Limb (tissue), 2 donors: Measurements from ENCODE around the gene CCDC47.

Source experiments
- DNase-seq, 2 donors: peaks; one replicate each; pipeline ENCODE4 v3.0.0-alpha.2; 2016; ENCODE audit errors: extremely low spot score in 2 of 2

CCDC47 gene

DNA sequence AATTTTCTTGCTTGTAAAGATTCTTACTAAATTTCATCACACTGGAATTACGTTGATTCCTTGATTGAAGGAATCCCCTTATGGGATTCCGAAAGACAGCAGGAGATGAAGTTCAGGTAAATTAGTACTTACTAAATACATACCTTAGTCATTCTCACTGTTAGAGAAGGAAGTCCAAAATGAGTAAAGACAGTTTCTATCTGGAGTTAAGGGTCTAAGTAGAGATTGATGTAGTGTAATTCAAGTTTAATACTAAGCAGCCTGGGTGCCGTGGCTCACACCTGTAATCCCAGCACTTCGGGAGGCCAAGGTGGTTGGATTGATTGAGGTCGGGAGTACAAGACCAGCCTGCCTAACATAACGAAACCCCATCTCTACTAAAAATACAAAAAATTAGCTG, 10.1 kb upstream of the CCDC47 start:
- no peak for DNase-seq

DNA sequence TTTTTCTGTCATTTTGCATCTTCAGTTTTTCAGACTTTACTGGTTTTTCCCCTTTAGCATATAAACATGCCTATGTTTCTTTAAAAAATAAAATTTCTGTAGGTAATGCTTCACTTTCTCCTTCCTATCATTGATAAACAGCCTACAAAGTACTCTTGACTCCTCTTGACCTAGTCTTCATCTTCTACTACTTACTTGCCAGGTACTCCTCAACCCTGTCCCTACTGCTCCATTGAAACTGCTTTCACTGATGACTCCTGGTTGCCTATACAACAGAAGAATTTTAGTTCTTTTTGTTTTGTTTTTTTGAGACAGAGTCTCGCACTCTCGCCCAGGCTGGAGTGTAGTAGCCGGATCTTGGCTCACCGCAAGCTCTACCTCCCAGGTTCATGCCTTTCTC, 7.5 kb upstream of the CCDC47 start:
- DNase-seq, result no peak

DNA sequence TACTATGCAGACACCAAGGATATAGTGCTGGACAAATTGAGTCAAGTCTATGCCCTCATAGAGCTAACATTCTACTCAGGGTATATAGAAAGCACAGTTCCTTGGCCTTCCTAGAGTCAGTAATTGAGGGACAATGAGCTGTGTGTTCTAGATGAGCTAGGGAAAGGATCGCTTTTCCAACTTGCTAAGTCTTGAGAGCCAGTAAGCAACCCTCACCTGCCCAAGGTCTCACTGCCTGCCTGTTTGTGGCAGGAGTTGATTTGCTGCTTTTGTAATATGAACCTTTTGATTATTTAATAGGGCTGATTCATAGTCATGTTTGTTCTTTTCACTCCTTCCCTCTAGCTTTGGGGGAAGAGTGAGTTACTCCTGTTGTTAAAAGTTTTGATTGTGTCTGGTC, 7.1 kb upstream of the CCDC47 start:
- DNase-seq, result no peak

DNA sequence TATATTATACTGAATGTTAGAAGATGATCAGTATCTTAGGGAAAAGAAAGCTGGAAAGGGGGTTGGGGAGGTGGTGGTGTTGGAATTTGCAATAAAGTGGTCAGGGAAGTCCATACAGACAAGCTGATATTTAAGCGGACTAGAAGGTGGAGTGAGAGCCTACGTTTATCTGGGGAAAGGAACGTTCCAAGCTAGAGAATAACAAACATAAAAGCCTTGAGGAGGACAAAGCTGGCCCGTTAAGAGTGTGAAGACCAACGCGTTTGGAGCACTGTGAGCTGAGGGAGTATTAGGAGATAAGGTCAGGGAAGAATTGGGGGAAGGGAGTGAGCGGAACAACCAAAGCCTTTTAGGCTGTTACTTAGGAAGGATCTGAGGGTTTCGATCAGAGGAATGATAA, 2.0 kb upstream of the CCDC47 start:
- DNase-seq, result no peak

DNA sequence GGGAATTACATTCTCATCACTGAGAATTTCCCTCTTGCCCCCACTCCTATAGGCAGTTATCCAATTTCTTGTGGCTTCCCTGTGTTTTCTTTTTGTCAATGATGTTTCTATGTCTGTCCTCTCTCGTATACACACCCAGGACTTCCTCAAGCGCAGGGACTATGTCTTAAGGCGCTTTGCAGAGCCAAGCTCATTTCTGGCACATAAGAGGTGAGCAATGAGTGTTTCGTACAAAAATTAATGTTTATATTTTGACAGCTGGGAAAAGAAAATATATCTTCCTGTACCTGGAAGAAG, 1.5 kb upstream of the CCDC47 start:
- DNase-seq, result no peak

DNA sequence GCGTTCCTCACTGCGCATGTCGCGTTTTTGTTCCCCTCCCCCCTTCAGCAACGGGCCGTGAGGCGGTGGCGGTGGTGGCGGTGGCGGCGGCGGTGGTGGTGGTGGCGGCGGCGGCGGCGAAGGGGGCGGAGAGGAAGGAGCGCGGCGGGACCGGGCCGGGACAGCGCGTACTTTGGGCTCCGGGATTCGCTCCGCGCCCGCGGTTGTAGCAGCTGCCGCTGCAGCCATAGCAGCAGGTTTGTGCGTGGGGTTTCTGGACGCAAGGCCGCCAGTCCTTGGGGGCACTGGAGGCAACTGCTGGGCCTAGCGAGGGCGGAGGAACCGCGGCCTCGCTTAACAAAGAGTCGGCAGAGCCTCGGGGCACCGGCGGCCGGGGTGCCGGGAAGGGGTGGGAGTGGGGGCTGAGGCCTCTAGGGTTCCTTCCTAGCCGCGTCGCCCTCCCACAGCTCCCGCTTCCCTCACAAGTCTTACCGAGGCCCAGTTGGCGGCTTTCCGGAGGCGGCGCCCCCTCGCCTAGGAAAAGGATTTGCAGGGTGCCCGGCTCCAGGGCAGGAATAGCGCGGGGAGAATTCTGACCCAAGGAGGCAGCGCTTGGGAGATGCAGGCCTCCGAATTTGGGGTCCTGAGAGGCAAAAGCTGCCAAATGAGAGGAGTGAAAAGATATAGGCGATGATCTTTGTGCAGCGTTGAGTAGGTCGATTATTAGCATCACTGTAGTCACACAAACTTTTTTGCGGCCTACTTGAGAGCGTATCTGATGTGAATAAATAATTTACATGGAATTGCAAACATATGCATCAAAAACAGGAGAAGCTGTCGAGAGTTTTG, 958 bp upstream of the CCDC47 start, which contains the start of gene DDX42:
TSS of gene DDX42 (plus strand) at position 30 of the 828 bp plus-strand sequence. CDS start 12,880 bp downstream, outside the sequence.
- DNase-seq, result peak; percentile 29 to 95

DNA sequence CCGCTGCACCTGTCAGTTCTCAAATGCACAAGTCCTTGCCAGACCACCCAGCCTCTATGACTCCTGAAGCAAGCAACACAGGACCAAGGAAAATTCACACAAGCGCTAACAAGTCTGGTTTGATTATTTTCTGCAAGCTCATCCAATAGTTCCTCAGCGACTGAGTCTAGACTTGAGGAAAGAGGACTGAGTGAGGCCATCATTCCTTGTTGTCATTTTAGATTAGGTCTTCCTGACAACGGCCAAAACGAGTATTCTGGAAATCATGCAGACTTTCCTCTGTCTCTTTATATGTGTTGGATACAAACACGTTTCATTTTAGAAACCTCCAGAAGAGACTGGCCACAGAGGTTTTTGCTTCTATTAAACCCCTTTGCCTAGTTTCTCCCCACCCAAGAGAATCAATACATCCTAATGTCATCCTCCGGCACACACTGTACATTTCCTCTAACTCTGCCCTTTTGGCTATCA, 561 bp downstream of the CCDC47 start:
- DNase-seq, result peak in 1 of 2 donors; percentile 25

DNA sequence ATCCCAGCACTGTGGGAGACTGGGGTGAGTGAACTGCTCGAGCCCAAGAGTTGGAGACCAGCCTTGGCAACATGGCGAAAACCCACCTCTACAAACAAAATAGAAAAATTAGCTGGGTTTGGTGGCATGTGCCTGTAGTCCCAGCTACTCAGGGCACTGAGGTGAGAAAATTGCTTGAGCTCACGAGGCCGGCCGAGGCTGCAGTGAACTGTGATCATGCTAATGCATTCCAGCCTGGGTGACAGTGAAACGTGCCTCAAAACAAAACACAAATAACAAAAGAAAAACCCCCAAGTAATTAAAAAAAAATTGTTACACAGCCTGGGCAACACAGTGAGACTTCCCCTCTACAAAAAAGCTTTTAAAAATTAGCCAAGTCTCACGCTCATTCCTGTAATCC, 5.0 kb downstream of the CCDC47 start:
- no peak for DNase-seq

DNA sequence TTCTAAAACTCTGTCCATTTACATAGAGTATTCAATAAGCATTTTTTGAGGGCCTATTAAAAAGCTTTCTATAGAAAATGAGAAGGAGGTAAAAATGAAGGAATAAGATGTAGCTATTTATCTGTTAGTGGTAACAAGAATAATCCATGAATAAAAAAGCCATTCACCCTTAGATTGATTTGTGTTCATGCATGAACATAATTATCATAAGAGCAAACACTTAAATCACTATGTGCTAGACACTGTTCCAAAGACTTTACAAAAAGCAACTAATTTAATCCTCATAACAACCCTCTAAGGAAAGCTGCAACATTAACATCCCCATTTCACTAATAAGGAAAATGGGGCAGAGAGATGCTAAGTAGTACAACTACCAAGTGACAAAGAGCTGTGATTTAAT, 6.6 kb downstream of the CCDC47 start:
- no peak for DNase-seq

DNA sequence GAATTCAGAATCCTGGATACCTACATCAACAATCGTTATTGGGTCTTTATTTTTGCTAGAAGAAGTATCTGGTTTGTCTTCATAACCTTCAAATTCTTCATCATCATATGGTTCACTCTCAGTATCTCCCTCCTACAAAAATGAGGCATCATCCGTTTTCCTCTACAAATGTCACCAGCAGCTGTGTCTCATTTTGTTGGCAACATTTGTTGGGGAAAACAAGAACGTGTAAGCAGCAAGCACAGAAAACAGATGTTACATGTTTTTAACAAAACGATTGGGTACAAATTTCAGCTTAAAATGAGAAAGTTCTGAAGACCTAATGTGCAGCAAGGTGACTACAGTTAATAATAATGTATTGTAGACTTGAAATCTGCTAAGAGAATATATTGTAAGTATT, 8.7 kb downstream of the CCDC47 start:
- no peak for DNase-seq

DNA sequence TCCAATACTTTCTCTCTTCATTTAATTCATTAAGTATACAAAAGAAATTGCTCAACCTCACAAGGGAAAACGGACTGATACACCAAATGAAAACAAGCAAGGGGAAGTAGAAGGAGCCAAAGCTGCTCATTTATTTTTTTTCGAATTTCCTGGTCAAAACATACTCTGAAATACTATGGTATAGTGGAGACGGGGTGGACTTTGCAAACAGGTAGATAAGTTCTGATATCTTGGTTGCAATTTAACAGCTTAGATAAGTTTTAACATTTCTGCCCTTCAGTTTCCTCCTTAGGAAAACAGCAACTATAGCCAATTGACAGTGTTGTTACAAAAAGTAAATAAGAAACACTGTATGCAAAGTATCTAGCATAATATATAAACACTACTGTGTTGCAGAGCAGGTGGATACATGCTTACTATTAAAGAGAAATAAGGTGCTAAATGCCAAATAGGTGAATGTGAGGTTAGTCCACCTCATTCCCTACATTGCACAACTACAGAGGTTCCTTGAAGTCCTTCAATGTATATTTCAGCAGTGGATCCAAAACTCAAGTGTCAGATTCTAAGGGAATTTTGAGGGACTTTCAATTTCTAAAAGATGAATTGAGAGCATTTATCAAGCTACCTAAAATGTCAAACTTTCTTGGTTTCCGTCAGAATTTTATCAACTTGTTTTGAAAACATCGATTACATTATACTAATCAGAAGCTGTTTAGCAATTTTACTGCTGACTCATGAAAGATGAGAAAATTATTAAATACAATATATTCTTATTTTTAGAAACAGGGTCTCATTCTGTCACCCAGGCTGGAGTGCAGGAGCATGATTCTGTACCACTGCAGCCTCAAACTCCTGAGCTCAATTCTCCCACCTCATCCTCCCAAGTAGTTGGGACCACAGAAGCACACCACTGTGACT, 11.0 kb downstream of the CCDC47 start:
- no peak for DNase-seq

DNA sequence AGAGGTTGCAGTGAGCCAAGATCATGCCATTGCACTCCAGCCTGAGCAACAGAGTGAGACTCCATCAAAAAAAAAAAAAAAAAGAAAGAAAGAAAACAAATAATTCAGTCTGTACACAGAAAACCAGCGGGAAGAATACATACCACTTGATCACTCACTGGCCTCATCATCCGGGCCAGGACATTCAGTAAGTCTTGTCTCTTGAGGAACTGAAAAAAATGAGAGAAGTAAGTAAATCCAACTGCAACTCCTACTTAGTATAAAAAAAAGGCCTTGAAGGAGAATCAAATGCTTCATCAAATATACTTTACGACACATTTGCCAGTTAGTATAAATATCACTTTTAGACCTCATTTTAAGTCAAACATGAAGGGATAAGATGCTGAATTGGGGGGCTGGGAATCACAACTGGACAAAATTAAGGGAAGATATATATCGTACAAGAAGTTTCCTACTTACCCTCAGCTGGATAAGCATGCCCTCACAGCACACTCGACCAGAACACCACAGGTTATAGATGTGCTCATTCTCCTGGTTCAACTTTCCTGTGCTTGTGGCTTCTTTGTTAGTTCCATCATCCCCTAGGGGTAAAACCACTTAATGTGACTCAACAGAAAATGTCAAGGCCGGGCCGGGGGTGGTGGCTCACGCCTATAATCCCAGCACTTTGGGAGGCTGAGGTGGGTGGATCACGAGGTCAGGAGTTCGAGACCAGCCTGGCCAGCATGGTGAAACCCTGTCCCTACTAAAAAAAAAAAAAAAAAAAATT, 12.4 kb downstream of the CCDC47 start:
- DNase-seq, result no peak

DNA sequence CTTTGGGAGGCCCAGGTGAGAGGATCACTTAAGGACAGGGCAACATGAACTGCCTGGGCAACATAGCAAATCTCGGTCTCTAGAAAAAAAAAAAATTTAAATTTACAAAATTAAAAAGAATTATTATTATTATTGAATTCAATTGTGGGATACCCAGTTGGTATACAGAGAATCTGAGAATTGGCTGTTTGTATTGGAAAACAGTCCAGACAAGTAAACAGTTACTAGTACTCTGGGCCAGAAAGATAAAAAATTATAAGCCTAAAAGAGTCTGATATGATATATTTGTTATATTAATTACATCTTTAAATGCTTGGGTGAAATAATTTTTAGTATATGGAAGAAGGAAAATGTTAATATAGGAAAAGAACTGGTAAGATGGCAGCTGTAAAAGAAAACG, 15.0 kb downstream of the CCDC47 start:
- DNase-seq, result no peak

DNA sequence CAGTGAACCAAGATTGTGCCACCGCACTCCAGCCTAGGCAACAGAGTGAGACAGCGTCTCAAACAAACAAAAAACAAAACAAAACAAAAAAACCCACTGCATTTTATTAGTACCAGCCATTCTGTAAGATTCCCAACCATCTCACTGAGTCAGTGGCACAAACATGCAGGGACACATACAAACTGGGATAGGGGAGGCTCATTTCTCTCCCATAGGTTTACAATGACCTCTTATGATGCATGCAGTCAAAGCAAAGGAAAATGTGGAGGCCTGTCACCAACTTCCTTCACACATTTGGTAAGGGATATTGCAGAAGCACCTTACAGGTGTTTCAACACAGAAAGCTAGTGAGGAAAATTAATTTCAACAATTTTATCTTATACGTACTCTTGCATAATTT, 19.4 kb downstream of the CCDC47 start:
- DNase-seq, result no peak

DNA sequence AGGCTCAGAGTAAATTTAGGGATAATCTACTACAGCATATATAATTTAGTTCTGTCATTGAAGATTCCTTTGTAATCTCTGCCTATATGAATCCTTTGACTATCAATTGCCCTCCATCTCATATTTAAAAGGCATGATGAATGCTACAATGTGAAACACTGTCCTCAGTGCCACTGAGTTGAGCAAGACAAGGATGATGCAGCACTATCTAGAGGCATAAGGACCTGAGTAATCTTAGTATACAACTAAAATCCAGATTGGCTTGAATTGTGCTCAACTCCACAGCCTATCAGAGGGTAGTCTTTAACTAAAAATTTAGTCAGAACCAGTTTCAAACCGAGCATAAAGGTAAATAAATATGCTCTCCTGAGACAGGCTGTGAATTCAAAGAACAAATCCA, 20.2 kb downstream of the CCDC47 start:
- DNase-seq, result no peak

DNA sequence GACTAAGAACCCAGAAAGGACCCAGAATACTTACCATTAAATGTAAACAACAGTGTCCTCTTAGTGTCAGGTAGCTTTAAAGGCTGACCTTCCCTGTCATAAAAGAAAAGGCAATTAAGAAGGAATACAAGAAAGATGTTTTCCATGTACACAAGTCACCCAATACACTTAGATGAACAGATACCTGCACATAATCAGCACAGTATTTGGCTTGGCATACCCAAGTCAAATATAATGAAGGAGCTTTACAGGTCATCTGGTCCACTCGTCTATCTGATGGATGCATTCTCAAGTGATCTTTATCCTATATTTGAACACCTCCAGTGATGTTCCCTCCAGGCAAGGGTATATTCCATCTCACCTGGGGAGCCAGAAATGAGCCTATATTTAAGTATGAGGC, 20.7 kb downstream of the CCDC47 start:
- DNase-seq, result no peak

DNA sequence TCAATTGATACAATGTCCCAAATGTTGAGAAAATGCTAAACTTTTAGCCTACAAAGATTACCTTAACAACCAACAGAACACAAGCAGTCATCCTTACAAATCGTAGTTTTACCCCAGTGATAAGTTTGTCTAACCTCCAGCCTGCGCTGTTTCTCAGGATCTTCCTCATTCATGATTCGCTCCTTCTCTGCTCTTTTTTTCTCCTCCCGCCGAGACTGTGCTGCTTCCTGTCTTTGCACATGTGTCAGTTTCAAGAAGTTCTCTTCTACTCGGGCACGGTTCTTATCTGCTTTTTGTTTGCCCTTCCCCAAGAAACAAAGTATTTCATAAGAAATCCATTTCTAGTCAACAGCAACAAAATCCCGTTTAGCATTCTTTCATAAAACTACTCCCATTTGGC, 21.6 kb downstream of the CCDC47 start:
- no peak for DNase-seq

DNA sequence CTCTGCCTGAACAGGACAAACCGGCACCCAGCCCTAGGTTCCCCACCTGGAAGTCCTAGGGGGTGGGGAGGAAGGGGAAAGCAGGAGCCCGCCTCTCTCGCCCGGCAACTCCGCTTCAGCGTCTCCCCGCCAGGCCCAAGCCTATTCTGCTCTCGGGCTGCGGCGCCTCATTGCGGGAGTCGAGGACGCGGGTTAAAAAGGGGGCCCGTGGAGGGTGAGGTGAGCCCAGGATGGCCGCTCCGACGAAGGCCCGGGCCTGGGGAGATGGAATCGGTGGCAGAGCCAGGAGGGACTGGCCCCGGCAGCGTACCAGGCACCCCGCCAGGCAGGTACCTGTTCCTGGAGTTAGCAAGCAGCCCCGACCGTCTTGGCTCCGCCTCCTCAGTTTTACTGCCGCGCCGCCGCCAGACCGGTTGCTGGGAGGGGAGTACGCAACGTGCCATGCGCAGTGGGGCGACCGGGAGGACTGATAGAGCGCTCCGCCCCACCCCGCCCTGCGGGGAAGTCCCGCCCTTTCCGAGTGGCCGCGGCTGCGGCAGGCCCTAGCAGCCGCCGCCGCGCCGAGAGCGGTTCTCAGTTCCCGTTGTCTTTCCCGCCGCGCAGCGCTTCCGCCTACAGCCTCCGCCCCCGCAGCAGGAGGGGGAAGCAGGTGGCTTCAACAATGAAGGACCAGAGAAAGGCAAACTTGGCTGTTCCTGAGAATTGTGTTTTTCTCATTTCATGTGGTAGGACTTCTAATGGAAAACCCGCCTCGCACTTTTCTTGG, 31.8 kb downstream of the CCDC47 start, which contains the start of gene STRADA:
TSS of gene STRADA (minus strand) at position 392 of the 766 bp plus-strand sequence. CDS start 13,430 bp downstream, outside the sequence.
- DNase-seq, result peak; percentile 98

DNA sequence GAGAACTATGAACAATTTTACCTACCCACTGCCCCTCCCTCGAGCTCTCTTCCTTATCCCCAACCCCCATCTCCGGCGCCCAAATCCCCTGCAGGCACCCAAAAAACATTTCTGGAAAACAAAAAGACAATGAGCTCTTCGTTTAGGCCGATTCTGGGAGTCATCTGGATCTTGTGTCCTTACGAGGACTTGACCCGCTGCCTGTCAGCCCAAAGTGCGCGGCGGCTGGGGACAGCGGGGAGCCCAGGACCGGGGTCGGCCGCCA, 32.3 kb downstream of the CCDC47 start:
- DNase-seq, result peak in 1 of 2 donors; percentile 14

DNA sequence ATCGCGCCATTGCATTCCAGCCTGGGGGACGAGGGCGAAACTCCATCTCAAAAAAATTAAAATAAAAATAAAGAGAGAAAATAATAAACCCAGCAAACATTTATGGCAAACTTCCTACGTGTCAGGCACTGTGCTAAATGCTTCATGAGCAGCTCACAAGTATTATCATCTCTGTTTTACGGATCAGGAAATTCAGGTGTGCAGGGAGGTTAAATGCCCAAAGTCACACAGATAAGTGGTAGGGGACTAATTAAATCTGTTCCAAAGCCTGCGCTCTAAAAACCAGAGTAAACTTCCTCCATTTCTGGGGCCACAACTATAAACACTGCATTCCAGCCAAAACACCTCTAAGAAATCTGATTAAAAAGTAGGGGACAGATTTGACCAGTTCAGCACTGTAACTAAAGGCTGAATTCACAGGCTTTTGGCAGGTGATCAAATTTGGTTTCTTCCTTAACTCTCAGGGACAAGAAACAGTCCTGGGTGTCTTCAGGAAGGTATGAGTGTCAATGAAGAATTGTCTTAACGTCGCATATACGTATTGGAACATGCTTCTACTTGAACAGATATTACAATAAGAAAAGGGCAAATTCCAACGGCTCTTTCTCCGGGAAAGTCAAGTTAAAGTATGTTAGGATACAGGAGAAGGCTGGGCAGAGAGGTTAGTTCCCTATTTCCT, 32.8 kb downstream of the CCDC47 start:
- DNase-seq, result peak in 1 of 2 donors; percentile 8

DNA sequence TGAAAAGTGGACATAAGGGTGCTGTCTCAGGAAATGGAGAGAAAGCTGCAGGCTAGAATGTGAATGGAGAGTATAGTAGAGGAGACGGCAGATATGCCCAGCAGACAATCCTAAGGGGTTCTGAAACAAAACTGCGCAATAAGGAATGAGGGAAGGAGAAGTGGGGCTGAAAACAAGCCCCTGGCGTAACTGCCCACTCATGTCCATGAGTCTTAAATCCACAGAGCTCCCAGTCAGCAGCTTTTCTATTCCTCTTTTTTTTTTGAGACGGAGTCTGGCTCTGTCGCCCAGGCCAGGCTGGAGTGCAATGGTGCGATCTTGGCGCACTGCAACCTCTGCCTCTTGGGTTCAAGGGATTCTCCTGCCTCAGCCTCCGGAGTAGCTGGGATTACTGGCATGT, 37.7 kb downstream of the CCDC47 start:
- DNase-seq, result no peak
